GM12892 (cell line): ENCODE data around the gene LAMB3.

Experiments used
- POLR2AphosphoS5 ChIP-seq: IDR thresholded peaks from 2 replicates; pipeline ENCODE4 v1.6.1; 2011; ENCODE audit warnings: low read depth, low read length, control low read depth
- TAF1 ChIP-seq: IDR thresholded peaks from 2 replicates; pipeline ENCODE4 v1.6.1; 2011; ENCODE audit warnings: low read depth, mild to moderate bottlenecking, control low read depth, low read length, borderline replicate concordance

DNA sequence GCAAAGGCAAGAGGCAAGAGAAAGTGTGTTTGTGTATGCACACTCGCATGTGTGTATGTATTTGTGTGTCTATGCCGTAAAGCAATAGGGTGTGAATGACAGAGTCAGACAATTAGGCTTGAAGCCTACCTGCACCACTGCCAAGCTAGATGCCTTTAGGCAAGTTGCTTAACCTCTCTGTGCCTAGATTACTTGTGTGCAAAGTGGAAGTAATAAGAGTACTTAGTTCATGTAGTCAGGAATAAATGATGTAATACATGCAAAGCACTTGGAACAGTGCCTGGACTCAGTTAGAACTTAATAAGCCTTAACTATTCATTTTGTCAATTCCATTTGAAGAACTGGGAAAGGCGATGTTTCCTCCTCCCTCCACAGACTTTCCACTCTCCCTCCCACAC, 31.7 kb downstream of the LAMB3 start:
- TF ChIP-seq POLR2AphosphoS5 (no peak), TAF1 (no peak)
